ENCODE results near the gene FLRT2.

- TF ChIP-seq CTCF (IDR thresholded peaks at IDR 0.05; ENCODE audit: low read depth, low read length, poor library complexity, severe bottlenecking) (no peak), EZH2phosphoT487 (IDR thresholded peaks at IDR 0.05; ENCODE audit: borderline replicate concordance, low read length) (no peak)
These were observed 15.8 kb downstream of the FLRT2 start for GRCh38 chr14:85545738-85546137.

All from DOHH2 (cell line).